ENCODE data around the gene ZNF678. TPM values are rescaled to one million over a fixed set of nuclear protein-coding genes. Genes with fewer than 3 reads are reported as not detected.

ZNF678 gene
- total RNA-seq, 2 donors from 2014 or later: 2.7 to 3.3 TPM

DNA sequence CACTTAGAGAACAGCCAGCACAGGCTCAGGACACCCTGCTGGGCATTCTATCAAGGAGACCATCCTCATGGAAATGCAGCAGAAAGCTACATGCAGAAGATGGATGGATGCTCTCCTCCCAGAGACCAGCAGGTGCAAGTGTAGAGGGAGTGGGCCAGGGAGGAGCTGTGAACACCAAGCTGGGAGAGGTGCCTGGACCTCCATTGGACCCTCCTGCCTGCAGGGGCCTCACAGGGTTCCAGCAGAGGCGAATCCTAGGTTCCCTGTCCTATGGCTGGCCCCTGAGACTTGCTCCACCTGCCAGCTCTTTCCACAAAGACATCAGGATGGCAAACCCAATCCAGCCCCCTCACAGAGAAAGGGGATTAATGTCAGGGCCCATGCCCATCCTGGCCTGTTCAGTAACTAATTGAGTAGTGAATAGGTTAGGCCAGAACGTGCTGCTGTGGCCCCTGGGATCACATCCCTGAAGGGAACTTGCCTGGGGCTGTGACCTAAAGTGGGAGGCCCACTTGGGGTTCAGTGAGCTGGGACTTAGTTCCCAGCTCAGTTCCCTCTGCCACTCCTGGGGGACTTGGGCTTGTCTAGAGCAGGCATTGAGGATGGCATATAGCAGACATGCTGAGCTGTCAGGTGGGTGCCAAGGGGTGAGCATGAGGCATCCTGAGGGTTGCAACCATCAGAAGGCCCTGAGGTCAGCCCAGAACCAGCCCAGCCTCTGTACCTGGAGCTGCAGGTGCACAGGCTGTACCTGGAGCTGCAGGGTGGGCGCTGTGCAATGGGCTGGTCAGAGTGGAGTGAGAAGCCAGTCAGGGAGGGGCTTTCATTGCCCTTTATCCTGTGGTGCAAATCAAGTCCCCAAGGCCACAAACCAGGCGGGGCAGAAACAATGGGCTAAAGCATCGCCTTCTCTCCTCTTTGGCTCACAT lies 22.9 kb upstream of the ZNF678 start:
- H3K4me1 ChIP-seq: peaks cover 0 to 13% of the 10 kb centered on the region in 2 donors
- H3K4me3 ChIP-seq: no peak overlapping the region
- H3K27ac ChIP-seq: no peak overlapping the region
- no peak for DNase-seq (ENCODE audit: low spot score)
- peaks cover 0 to 15% of the 10 kb centered on the region in 2 donors for H3K9me3 ChIP-seq
- H3K27me3 ChIP-seq: no peaks in the 10 kb centered on the region
- TF ChIP-seq, protein P1, sequence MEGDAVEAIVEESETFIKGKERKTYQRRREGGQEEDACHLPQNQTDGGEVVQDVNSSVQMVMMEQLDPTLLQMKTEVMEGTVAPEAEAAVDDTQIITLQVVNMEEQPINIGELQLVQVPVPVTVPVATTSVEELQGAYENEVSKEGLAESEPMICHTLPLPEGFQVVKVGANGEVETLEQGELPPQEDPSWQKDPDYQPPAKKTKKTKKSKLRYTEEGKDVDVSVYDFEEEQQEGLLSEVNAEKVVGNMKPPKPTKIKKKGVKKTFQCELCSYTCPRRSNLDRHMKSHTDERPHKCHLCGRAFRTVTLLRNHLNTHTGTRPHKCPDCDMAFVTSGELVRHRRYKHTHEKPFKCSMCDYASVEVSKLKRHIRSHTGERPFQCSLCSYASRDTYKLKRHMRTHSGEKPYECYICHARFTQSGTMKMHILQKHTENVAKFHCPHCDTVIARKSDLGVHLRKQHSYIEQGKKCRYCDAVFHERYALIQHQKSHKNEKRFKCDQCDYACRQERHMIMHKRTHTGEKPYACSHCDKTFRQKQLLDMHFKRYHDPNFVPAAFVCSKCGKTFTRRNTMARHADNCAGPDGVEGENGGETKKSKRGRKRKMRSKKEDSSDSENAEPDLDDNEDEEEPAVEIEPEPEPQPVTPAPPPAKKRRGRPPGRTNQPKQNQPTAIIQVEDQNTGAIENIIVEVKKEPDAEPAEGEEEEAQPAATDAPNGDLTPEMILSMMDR (IDR thresholded peaks at IDR 0.05): no peak
- no peaks in the 10 kb centered on the region for H3K36me3 ChIP-seq

DNA sequence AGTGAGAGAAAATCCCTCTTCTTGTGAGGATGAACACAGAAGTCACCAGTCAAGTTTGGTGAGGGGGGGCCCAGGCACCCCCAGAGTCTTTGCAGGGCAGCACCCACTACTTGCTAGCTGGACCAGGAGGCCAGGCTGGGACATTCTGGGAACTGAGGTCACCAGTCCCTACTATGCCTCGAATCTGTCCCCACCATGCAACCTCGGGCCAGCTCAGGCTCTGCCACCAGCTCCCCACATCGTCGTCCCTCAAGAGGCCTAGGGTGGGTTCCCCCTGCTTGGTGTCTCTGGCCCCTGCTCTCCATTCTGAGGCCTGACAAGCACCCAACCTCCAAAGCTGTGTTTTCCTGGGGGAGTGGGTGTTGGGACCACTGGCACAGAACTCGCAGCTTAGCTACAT lies 22.2 kb upstream of the ZNF678 start:
- peaks cover 0 to 8% of the 10 kb centered on the region in 2 donors for H3K9me3 ChIP-seq
- H3K4me3 ChIP-seq: no peak overlapping the region
- DNase-seq (ENCODE audit: low spot score): no peak
- H3K36me3 ChIP-seq: no peaks in the 10 kb centered on the region
- no peaks in the 10 kb centered on the region for H3K27me3 ChIP-seq
- TF ChIP-seq, protein P1 (IDR thresholded peaks at IDR 0.05): no peak
- H3K4me1 ChIP-seq: peaks cover 0 to 18% of the 10 kb centered on the region in 2 donors
- H3K27ac ChIP-seq: no peak overlapping the region

DNA sequence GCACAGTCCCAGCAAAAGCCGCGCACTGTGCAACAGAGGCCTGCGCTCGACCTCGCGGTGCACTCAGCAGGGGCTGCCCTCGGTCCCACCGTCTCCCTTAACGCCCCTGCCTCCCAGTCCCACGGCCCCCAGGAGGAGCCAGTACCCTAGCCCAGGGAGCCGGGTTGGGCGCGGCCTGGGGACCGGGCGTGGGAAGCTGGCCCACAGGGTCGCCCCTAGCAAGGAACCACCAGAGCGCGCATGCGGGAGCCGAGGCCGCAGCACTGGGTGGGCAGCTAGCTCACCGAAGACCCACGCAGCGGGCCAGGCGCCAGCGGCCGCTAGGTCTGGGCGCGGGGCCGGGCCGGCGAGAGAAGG lies 21.6 kb upstream of the ZNF678 start:
- H3K27ac ChIP-seq: peak overlapping the region; percentile 75 to 87
- DNase-seq (ENCODE audit: low spot score): no peak

DNA sequence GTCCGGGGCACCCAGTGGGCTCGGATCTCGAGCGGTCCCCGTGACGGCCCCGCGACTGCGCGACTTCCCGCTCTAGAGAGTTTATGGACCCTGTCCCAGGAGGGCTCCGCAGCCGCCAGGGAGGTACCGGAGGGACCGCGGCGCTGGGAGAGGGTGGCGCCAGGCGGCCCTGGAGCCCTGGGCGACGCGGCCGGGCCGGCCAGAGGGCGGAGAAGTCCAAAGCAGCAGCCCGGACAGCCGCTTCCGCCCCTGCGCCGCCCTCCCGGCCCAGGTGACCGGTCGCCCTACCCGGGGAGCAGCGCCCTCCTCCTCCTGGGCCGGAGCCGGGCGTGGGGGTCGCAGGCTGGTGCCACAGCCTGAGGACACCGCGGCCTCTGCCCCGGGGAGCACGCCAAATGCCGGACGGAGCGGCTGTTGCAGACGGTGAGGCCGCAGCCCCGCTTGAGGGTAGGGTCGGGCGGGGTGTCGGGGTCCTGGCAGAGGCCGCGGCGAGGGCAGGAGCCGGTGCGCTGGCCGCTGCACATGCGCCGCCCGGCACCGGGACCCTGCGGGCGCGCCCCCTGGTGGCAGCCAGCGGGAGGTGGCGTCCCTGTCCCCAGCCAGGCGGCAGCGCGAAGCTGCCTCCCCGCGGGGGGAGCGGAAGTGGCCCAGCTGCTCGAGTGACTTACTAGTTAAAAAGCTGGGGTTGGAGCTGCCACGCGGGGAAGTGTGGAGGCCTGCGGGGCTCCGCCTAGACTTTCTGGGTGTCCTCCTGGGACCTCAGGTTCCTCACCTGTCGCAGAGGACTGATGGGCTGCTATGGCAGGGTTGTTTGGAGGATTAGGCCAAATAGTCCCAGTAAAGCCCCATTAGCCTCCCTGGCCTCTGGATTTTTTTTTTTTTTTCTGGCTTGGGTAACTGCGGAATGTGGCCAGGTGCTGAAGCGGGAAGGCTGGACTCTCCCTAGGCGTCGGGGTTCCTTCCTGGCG lies 20.9 kb upstream of the ZNF678 start:
- Histone ChIP-seq H3K36me3 (no peaks in the 10 kb centered on the region), H3K4me1 (peaks cover 0 to 22% of the 10 kb centered on the region in 2 donors), H3K4me3 (peak overlapping the region; percentile 77 to 79), H3K27me3 (no peaks in the 10 kb centered on the region), H3K27ac (peak overlapping the region; percentile 75 to 87), H3K9me3 (no peaks in the 10 kb centered on the region)
- TF ChIP-seq, protein P1 (IDR thresholded peaks at IDR 0.05): peak; percentile 100
- peak; percentile 87 for DNase-seq (ENCODE audit: low spot score)

More for the DNA sequence above, 21.6 kb upstream of the ZNF678 start:
- Histone ChIP-seq H3K36me3 (no peaks in the 10 kb centered on the region), H3K4me3 (peak overlapping the region; percentile 77 to 79), H3K27me3 (no peaks in the 10 kb centered on the region), H3K9me3 (peaks cover 0 to 4% of the 10 kb centered on the region in 2 donors), H3K4me1 (peaks cover 0 to 22% of the 10 kb centered on the region in 2 donors)
- TF ChIP-seq, protein P1 (IDR thresholded peaks at IDR 0.05): no peak

DNA sequence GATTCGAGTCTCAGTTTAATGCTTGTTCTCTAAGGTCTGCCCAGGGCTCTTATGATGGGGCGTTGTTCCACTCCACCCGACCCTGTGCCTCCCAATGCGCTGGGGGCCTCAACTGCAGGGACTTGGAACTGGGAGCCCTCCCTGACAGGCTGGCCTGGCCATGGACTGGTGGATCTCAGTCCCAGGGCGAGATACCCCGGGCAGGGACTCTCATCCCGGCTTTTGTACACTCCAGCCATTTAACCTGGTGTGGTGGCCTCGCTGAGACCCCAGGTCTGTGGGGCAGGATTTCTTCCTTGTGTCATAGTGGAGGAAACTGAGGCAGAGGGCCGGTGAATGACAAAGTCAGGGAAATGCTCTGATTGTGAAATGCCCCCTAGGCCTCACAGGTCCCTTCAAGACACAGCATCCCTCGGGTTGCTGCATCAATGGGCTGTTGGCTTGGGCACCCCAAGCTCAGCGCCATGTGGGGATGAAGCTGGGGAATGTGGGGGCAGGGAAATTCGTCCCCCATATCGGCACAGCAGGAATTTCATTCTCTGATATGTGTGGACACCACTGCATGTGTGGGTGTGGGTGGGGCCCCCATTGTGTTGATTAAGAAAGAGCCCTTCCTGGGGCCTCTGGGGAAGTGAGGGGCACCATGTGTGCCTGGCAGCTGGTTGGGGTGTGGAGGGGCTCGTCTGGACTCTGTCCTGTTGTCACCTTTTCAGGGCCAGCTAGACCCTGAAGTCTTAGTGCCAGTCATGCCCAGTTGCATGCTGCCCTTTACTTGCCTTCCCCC lies 19.9 kb upstream of the ZNF678 start:
- no peak for DNase-seq (ENCODE audit: low spot score)
- peaks cover 0 to 22% of the 10 kb centered on the region in 2 donors for H3K4me1 ChIP-seq
- H3K27me3 ChIP-seq: no peaks in the 10 kb centered on the region
- TF ChIP-seq, protein P1 (IDR thresholded peaks at IDR 0.05): no peak
- H3K4me3 ChIP-seq: no peak overlapping the region
- peak overlapping the region in 1 of 2 donors; percentile 87 for H3K27ac ChIP-seq
- H3K9me3 ChIP-seq: no peaks in the 10 kb centered on the region
- H3K36me3 ChIP-seq: no peaks in the 10 kb centered on the region
